HG03354 (cell line): ENCODE measurements around the gene MBD3L2.
A peak's percentile ranks its signal among the peaks of the same experiment; 100 is the strongest.
"Not testable (repeated sequence)": the region's sequence is repeated elsewhere in the genome, so short reads cannot be mapped to it uniquely, and the experiment has no call there.

Experiments
- ATAC-seq: cut with Tn5 transposase; IDR thresholded peaks from one replicate; pipeline ENCODE4 v1.9.1; 2021; ENCODE audit warnings: mild to moderate bottlenecking; ENCODE audit not compliant: unreplicated experiment, poor library complexity, severe bottlenecking

Gene MBD3L2

DNA sequence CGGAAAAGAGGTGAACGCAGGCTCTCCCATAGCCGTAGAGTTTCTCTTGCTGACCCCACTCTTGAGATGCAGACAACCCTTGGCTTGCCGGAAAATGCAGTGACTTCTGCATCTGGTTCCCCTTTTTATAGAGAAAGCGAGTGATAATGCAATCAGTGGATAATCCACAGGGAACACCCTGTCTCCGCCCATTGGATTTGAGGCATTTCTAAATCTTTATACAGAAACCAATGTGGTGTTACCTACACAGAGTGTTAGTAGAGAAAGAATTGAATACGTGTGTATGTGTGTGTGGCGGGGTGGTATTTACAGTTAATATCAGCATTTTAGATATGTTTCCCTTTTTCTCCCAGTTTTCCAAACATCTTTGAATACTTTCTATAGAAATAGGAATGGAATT is 9.5 kb downstream of the MBD3L2 start, which contains the start of gene MBD3L3:
MBD3L3 (minus strand) TSS at position 101 of the 400 bp plus-strand sequence; CDS start at position 30, 71 bp downstream.
- ATAC-seq: not testable (repeated sequence)

DNA sequence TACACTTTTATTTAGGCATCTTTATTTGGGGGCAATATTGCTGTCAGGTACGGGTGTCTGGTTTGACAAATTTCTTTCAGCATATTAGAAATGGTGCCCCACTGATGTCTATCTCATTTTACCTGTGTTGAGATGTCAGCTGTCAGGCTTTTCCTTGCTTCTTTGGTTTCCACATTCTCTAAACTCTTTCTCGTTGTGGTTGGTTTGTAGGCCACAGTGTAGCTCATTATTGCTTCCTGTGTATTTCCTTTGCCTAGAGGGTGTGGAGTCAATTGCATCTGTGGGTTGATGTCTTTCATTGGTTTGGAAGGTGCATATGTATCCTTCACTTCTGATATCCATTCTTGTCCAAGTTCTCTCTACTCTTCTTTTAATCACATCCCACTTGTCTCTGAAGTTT is 10.9 kb downstream of the MBD3L2 start:
- not testable (repeated sequence) for ATAC-seq

DNA sequence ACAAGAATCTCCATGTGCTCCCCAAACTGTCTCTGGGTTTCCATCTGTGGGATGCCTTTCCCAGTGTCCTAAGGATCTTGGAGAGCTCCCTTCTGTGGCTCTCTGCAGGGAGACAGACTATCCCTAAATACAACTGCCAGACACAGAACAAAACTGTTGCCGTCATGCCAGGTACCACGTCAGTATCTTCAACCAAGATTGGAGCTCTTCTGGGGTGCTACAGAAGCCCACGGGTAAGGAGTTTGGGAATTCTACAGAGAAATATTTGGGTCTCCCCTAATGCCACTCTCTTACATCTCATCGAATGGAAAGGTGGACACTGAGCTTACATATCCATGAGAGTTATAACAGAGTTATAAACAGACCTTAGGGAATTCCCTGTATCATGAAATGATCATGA is 14.2 kb downstream of the MBD3L2 start:
- no peak for ATAC-seq

DNA sequence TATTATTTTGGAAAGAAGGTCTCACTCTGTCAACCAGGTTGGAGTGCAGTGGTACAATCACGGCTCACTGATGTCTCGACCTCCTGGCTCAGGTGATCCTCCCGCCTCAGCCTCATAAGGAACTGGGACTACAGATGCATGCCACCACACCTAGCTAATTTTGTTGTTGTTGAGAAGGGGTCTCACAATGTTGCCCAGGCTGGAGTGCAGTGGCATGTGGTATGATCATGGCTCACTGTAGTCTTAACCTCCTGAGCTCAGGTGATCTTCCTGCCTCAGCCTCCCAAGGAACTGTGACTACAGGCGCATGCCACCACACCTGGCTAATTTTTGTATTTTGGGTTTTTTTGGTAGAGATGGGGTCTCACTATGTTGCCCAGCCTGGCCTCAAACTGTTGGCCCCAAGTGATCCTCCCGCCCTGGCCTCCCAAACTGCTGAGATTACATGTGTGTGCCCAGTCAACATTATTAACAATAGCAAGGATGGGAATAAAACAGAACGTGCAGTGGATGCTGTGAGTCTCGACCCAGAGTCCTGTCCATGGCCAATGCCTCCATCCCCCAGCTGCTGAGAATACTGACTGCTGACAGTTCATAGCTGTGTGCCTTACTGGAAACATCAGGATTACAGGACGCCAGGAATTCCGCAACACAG is 14.8 kb downstream of the MBD3L2 start:
- no peak for ATAC-seq

DNA sequence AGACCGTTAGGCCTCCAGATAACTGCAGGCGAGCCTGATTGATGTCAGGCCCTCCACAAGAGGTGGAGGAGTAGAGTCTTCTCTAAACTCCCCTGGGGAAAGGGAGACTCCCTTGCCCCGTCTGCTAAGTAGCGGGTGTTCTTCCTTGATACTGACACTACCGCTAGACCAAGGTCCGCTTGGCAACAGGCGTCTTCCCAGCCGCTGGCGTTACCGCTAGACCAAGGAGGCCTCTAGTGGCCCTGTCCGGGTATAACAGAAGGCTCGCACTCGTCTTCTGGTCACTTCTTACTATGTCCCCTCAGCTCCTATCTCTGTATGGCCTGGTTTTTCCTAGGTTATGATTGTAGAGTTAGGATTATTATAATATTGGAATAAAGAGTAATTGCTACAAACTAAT is 18.0 kb downstream of the MBD3L2 start:
- ATAC-seq: not testable (repeated sequence)

DNA sequence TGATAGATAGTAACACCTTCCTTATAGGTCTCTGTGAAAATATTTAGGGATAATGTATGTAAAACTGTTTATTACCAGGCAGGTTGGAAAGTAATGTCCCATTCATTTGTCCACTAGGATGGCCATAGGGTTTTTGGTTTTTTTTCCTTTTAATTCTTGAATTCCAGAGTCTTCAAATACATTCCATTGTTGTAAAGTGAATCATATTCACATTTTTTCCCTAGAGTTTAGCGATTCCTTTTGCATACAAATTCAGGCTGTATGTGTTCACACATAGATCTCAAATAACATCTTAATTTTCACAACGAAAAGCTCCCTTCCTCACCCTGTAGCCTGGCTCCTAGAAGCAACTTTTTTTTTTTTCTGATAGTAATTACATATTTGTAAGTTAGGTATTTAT is 18.6 kb downstream of the MBD3L2 start:
- ATAC-seq: no peak

DNA sequence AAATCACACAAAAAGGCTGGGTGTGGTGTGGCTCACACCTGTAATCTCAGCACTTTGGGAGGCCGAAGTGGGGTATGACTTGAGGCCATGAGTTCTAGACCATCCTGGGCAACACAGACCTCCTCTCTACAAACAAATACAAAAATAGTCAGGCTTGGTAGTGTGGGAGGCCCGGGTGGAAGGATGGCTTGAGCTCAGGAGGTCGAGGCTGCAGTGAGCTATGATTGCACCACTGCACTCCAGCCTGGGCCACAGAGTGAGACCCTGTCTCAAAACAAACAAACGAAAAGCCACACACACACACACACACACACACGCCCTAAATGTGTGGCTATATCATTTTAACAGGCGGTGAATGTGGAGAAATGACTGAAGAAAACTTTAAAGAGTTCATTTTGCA is 19.5 kb downstream of the MBD3L2 start:
- ATAC-seq: no peak

DNA sequence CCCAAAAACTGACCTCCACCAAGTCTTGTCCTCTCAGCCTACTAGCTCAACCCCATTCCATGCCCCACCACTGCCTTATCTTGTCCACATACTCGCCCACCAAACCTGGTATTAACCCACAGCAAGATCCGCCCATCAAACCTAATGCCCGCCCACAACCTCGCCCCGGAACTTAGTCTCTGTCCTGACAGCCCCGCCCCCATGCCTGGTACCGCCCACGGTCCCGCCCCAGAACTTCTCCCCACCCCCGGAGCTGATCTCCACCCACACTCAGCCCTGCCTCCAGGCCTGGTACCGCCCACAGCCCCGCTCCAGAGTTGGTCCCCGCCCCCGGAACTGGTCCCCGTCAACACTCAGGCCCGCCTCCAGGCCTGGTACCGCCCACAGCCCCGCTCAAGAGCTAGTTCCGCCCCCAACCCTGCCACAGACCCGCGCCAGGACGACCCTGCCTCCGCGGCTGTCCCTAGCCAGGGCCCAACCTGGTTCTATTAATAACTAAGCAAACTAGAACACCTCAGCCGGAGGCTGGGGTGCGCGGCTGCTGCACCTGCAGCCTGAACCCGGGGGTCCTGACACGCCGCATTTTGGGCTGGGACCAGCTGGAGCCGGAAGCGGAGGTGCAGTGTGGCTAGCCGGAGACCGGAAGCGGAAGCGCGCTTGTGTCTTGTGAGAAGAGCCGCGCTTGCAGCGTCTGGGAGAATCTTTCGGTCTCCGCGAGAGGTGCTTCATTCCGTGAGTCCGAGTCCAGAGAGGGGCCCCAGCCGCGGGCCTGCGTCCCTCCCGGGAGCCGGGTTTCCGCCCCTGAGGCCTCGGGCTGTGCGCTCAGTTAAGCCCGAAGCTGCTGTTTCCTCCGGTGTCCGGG is 20.2 kb downstream of the MBD3L2 start, which contains the start of gene ZNF557:
ZNF557 (plus strand) TSS at position 662 of the 862 bp plus-strand sequence. CDS start 5,372 bp downstream, outside the sequence.
- ATAC-seq: peak; percentile 93

DNA sequence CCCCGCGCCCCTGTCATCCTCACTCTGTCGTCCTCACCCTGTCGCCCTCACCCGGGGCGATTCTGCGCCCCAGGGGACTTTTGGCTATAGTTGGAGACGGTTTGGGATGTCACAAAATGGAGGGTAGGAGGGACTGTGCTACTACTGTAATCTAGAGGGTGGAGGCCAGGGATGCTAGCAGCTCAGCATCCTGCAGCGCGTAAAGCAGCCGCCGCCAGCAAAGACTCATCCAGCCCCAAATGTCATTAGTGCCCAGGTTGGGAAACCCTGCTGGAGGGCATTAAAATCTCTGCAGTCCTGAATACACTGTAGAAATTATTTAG is 20.7 kb downstream of the MBD3L2 start:
- no peak for ATAC-seq

DNA sequence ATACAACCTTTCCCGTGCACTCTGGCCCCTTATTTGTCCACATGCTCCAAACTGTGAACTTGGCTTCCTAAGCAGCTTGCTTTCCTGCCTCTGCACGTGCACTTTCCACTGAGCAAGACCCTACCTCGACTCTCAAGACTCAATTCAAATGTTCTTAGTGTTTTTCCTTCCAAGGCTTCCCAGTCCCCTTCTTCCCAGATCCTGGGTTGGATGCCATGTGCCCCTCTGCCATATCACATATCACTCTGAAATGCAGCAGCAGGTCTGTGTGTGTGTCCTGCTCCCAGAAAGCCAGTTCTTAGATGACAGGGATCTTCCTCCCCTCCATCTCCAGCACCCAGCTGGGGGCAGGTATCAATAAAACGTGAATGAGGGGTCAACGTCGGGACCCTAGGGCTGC is 23.4 kb downstream of the MBD3L2 start:
- no peak for ATAC-seq

DNA sequence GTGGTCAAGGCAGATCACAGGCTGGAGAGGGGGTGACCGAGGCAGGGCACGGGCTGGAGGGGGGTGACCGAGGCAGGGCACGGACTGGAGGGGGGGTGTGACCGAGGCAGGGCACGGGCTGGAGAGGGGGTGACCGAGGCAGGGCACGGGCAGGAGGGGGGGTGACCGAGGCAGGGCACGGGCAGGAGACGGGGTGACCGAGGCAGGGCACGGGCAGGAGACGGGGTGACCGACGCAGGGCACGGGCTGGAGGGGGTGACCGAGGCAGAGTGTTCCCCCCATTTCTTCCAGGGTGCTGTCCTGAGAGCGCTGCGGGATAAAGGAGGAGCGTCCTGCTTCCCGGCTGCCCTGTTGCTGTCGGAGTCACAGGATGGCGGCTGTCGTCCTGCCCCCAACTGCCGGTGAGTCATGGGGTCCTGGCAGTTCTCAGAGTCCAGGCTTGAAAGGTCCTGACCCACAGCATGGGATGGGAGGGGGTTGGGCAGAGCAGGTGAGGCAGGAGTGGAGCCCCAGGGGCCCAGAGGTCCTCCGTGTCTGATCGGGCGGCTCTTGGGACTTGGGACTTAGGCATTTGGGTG is 25.7 kb downstream of the MBD3L2 start:
- ATAC-seq: no peak

DNA sequence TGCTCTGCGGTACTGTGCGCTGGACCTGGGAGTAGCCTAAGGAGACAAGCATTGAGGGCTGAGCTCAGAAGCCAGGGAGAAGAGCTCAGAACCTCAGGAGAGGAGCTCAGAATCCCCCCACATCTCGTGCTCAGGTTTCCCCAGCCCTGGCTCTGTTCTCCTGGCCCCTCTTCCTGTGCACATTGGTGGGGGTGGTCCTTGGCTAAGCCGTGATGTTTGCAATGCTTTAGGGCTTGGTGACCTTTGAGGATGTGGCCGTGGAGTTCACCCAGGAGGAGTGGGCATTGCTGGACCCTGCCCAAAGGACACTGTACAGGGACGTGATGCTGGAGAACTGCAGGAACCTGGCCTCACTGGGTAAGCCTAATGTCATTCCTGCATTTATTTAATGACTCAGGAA is 27.0 kb downstream of the MBD3L2 start:
- ATAC-seq: no peak

DNA sequence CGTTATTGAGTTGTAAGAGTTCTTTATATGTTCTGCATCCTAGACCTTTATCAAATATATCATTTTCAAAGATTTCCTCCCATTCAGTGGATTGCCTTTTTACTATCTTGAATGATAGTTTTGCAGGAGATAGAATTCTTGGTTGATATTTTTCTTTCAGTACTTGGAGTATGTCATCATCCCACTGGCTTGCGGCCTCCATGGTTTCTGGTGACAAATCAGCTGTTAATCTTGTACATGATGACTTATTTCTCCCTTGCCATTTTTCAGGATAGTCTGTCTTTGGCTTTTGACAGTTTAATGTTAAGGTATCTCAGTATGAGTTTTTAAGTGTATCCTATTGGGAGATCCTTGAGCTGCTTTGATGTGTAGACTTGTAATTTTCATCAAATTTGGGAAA is 28.9 kb downstream of the MBD3L2 start:
- no peak for ATAC-seq

DNA sequence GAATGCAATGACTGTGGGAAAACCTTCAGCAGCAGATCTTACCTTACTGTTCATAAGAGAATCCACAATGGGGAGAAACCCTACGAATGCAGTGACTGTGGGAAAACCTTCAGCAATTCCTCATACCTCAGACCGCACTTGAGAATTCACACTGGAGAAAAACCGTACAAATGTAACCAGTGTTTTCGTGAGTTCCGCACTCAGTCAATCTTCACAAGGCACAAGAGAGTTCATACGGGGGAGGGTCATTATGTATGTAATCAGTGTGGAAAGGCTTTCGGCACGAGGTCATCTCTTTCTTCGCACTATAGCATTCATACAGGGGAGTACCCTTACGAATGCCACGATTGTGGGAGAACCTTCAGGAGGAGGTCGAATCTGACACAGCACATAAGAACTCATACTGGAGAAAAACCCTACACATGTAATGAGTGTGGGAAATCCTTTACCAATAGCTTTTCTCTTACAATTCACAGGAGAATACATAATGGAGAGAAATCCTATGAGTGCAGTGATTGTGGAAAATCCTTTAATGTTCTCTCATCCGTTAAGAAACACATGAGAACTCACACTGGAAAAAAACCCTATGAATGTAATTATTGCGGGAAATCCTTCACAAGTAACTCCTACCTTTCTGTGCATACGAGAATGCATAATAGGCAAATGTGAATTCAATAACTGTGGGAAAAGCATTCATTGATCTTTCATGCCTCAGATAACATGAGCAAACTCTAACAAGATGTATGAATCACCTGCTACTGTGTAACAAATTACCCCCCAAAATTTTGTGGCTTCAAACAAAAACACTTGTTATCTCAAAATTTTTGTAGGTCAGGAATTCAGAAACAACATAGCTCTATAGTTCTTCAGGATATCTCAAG is 34.2 kb downstream of the MBD3L2 start:
- no peak for ATAC-seq

DNA sequence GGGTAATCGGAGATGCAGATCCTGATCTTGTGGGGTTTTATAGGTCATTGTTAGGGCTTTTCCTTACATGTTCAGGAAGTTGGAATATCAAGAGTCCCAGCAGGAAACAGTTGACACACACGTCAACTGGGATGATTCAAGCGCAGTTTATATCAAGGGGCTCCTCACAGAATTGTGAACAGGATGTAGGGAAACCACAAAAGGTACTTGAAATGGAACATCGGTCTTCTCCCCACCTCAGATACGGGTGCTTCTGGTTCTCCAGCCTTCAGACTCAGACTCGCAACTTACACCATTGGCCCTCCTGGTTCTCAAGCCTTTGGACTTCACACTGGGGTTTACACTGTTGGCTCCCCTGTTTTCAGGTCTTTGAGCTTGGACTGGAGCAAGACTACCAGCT is 39.9 kb downstream of the MBD3L2 start:
- ATAC-seq: no peak

DNA sequence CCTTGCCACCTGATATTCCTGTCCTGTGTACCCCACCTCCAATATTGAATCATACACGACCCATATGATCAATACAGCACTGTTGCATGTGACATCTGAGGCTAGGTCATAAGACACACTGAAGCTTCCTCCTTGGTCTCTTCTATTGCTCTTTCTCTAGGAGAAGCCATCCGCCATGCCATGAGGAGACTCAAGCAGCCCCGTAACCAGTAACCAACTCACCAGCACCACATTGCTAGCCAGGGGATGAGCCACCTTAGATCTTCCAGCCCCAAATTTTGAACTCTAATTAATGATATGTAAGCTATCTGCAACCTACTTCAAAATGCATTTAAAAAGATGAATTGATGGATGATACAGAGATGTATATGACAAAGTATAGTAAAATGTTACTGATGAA is 49.0 kb downstream of the MBD3L2 start:
- ATAC-seq: no peak

DNA sequence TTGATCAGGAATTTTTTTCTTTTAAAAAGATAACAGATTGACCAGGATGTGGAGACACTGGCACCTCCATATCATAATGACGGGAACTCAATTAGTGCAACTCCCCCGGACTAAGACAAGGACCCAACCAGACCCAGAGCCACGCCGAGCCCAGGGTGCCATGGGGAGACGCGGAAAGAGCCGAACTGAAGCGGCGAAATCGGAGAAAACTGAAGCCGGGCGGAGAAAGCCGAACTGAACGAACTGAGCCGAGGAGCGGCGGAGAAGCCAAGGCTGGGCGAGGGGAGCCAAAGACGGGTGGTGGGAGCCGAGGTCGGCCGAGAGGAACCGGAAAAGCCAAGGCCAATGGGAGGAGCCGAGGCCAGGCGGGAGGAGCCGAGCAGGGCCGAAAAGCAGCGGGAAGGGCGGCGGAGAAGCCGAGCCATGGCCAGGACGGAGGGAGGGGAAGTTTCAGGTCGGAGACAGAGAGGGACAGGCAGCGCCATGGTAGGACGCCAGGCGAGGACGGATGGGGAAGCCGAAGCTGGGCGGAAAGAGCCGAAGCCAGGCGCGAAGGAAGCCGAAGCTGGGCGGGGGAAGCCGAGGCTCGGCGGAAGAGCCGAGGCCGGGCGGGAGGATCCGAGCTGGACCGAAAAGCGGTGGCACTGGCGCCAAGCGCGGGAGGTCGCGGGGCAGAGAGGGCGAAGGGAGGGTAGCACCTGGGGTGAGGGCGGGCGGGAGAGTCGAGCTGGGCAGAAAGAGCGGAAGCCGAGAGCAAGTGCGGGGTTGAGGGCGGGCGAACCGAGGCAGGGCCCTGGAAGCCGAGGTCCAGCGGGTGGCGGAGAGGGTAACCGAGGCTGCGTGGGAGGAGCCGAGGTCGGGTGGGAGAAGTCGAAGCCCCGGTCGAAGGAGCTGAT is 49.8 kb downstream of the MBD3L2 start:
- ATAC-seq: peak; percentile 85

DNA sequence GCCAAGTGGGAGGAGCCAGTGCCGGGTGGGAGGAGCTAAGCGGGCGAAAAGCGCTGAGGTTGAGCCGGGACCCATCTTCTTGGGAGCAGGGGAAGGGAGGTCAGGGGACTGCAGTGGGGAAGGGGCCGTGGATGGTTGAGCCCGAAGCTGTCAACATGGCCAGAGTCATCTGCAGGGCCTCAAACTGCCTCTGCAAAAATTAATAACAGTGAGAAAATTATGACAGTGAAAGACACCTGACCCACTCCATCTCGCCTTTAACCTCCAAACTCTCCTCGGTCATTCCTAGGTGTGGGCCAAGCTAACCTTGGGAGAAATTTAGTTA is 50.4 kb downstream of the MBD3L2 start:
- ATAC-seq: no peak
